Measurements from ENCODE around the gene L3MBTL2.
"Not testable (repeated sequence)": the region's sequence is repeated elsewhere in the genome, so short reads cannot be mapped to it uniquely, and the experiment has no call there.

L3MBTL2 gene

GRCh38 chr22:41204992-41205900 lies at the start of gene L3MBTL2:
Gene L3MBTL2 (plus strand): TSS chr22:41205312. CDS start chr22:41205363, 51 bp downstream.
- DNase-seq = peak; percentile 87

GRCh38 chr22:41157083-41157482 lies 48.0 kb upstream of the L3MBTL2 start:
- no peak for DNase-seq

DNA sequence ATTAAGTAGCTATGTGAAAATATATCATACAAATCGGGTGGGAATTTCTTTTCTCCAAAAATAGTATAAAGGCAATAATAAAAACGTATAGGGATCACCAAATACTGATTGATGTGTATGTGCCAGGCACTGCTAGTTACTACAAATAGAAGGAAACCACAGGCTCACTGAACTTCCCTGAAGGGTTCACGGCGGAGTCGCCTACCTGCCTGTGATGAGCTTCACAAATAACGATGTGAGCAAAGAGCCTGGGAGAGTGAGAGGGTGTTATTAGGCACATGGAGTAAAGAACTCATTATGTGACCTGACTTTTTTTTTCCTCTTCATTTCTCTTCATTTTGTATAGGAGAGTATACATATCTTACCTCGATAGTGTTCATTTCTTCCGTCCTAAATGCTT lies 36.0 kb upstream of the L3MBTL2 start:
- no peak for DNase-seq

- peak; percentile 55 for DNase-seq
These were observed 33.1 kb upstream of the L3MBTL2 start for GRCh38 chr22:41171996-41172395.

DNA sequence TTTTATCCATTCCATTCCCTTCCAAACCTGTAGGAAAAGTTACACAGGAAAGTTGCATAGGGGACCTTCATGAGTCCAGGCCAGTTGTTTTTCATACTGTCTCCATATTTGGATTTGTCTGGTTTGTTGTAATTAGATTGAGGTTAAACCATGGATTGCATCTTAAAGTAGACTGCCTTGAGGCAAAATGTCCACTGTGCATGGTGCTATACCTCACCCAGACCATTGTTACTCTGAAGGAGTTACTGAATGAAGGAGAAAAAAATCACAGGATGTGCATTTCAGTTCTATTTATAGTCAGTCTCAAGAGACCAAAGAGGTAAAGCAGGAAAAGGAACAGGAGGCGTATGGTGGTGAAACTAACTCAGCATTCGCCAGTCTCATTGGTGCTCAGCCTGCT lies 29.6 kb upstream of the L3MBTL2 start:
- no peak for DNase-seq

- DNase-seq = no peak
These were observed 28.0 kb upstream of the L3MBTL2 start for GRCh38 chr22:41177040-41177621.

DNA sequence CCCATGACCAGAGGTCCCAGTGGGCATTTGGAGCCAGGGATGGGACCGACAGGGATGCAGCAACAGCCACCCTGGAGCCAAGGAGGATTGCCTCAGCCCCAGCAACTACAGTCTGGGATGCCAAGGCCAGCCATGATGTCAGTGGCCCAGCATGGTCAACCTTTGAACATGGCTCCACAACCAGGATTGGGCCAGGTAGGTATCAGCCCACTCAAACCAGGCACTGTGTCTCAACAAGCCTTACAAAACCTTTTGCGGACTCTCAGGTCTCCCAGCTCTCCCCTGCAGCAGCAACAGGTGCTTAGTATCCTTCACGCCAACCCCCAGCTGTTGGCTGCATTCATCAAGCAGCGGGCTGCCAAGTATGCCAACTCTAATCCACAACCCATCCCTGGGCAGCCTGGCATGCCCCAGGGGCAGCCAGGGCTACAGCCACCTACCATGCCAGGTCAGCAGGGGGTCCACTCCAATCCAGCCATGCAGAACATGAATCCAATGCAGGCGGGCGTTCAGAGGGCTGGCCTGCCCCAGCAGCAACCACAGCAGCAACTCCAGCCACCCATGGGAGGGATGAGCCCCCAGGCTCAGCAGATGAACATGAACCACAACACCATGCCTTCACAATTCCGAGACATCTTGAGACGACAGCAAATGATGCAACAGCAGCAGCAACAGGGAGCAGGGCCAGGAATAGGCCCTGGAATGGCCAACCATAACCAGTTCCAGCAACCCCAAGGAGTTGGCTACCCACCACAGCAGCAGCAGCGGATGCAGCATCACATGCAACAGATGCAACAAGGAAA lies 27.3 kb upstream of the L3MBTL2 start:
- DNase-seq = no peak

DNA sequence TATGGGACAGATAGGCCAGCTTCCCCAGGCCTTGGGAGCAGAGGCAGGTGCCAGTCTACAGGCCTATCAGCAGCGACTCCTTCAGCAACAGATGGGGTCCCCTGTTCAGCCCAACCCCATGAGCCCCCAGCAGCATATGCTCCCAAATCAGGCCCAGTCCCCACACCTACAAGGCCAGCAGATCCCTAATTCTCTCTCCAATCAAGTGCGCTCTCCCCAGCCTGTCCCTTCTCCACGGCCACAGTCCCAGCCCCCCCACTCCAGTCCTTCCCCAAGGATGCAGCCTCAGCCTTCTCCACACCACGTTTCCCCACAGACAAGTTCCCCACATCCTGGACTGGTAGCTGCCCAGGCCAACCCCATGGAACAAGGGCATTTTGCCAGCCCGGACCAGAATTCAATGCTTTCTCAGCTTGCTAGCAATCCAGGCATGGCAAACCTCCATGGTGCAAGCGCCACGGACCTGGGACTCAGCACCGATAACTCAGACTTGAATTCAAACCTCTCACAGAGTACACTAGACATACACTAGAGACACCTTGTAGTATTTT lies 26.6 kb upstream of the L3MBTL2 start:
- no peak for DNase-seq

- DNase-seq = not testable (repeated sequence)
These were observed 24.8 kb upstream of the L3MBTL2 start for GRCh38 chr22:41180362-41180761.

DNA sequence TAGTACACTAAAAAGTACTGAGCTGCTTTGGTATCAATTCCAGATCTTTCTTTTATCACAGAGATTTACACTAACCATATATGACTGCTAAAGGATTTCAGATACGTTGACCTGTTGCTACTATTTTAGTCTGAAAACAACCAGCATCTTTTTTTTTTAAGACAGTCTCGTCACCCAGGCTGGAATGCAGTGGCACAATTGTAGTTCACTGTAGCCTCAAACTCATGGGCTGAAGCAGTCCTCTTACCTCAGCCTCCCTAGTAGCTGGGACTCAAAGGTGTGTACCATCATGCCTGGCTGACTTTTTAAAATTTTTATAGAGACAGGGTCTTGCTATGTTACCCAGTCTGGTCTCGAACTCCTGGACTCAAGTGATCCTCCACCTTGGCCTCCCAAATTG lies 24.2 kb upstream of the L3MBTL2 start:
- no peak for DNase-seq

DNA sequence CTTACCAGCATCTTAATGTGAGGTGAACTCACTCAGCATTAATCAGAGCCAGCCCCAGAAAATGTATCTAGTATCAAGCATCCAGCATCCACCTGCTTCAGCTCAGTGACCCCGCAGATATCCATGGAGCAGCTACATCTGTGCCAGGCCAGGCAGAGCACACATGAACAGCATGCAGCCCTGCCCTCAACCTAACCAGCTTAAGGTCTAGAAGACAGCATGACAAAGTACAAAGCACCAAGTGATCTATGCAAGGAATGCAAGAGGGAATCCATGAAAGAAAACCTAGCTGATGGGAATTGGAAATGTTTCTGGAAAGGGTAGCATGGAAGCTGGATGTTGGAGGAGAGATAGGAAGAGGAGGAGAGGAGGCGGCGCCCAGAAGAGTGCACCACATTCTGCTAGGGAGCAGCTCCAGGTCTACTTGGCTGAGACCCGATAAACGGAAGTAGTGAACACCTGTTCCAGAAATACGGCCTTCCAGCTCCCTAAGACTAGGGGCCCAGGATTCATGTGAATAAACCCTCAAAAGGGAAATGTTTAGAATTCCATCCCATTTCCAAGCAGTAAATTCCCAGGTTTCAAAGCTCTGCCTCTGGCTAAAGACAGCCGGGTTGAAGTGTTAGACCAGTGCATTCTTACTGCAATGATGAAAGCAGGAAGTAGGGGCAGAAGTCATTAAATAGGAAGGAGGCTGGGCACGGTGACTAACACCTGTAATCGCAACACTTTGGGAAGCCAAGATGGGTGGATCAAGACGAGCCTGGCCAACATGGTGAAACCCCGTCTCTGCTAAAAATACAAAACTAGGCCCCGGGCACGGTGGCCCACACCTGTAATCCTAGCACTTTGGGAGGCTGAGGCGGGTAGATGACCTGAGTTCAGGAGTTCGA lies 23.5 kb upstream of the L3MBTL2 start:
- peak; percentile 71 for DNase-seq

DNA sequence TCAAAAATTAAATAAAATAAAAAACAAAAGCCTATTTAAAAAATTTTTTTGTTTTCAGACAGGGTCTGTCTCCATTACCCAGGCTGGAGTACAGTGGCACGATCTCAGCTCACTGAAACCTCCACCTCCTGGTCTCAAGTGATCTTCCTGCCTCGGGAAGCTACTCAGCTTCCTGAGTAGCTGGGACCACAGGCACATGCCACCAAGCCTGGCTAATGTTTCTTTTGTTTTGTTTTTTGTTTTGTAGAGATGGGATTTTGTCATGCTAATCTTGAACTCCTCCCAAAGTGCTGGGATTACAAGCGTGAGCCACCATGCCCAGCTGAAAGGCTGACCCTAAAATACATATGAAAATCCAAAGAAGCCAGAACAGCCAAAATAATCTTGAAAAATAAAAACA lies 20.4 kb upstream of the L3MBTL2 start:
- DNase-seq = no peak

- no peak for DNase-seq
These were observed 13.6 kb upstream of the L3MBTL2 start for GRCh38 chr22:41191467-41191866.

GRCh38 chr22:41193829-41194228 lies 11.3 kb upstream of the L3MBTL2 start:
- no peak for DNase-seq

DNA sequence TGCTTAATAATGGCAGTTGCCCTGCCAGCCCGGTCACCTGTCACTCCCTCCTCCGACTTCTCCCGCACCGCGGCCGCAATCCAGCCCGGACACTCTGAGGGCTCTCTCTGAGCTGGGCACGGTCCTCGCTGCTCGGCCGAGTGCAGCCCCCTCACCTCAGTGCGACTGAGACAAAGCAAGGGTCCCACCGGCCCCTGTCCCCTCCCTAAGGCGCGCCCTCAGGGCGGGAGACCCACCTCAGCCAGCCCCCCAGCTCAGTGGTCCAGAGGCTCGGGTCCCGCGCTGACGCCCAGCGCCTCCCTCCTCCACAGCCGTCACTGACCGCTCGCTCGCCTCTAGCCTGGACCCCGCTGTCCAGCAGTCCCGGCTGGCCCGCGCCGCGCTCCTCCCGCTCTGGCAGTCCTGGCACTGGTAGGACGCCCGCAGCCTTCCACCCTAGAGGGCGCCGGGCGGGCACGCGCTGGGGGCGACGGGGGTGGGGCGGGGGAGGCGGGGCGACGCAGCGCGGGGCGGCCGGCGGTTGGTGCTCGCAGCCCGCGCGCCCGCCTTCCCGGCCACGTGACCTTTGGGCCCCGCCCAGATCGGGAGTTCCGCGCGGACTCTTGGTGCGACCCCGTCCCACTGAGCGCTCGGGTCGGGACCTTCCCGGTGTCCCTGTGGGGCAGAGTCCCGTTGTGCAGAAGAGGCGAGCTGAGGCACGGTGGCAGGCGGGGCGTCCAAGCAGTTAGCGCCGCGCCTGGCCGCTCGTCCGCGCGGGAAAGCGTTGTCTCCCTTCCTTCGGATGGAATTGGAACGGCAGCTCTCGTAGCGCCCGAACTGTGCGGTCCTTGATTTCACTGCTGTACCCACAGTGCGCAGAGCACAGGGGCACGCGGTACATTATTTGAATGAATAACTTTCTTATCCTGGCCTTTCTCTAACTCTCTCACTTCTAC lies 7.8 kb upstream of the L3MBTL2 start:
- peak; percentile 37 for DNase-seq

DNA sequence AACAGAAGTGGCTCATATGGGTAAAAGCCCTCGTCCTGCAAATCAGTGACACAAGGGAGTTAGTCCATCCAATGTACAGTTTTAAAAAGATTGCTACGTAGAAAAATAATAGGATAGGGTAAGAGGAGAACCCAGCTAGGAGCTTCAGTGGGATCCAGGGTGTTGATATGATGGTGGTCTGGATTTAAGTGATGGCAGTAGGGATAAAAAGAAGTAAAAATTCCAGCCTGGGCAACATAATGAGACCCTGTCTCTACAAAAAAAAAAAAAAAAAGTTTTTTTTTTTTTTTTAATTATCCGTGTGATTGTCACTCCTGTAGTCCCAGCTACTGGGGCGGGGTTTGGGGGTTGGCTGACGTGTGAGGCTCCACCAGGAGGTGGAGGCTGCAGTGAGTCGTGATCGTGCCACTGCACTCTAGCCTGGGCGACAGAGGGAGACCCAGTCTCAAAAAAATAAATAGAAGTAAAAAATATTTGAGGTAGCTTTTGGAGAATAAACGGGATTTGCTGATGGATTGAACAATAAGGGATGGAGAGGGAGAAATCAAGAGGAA lies 7.0 kb upstream of the L3MBTL2 start:
- DNase-seq = no peak

DNA sequence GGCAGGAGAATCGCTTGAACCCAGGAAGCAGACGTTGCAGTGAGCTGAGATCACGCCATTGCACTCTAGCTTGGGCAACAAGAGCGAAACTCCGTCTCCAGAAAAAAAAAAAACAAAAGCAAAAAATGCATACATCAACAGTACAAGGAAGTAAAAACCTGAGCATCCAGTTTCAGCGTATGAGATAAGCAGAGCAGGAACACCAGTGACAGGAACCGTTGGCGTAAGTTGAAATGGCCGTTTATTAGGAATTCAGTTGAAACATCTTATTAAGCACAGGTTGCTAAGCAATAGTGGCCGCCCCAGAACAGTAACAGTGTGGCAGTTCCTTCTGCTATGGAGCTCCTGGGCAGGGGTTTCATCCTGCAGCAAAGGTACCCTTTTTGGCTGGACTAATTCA lies 4.0 kb upstream of the L3MBTL2 start:
- DNase-seq = no peak

- no peak for DNase-seq
These were observed 2.0 kb upstream of the L3MBTL2 start for GRCh38 chr22:41203118-41203517.

- no peak for DNase-seq
These were observed 1.0 kb upstream of the L3MBTL2 start for GRCh38 chr22:41204066-41204465.

DNA sequence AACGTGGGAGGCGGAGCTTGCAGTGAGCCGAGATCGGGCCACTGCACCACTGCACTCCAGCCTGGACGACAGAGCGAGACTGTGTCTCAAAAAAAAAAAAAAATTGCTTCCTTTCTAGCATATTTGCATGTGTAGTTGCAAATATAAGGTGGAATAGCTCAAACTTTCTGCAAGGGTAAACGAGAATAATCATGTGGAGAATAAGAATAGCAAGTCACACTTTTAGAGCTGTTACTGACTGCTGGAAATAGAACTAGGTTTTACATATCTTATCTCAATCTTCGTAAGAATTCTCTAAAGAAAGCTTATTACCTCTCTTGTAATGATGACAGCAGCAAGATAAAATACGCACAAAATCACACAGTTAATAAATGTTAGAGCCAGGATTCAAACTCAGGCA lies 1.6 kb downstream of the L3MBTL2 start:
- DNase-seq = no peak

DNA sequence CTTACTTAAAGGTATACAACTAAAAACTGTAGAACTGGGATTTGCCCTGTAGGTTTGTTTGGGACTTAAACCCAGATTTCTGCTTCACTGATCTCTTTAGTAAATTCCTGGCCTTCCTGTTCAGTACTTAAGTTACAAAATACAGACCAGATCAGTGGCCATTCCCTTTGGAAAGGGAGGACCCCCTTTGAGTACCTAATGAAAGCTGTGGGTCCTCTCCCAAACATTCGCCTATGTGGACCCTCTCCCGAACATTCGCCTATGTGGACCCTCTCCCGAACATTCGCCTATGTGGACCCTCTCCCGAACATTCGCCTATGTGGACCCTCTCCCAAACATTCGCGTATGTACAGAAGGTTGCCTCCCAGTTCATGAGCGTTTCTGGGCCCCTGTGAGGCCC lies 10.3 kb downstream of the L3MBTL2 start:
- no peak for DNase-seq
